ENCODE measurements around the gene TEFM. TPM values are rescaled to one million over a fixed set of nuclear protein-coding genes. Genes with fewer than 3 reads are reported as not detected.
A peak's percentile ranks its signal among the peaks of the same experiment; 100 is the strongest.
"Not testable (repeated sequence)": the region's sequence is repeated elsewhere in the genome, so short reads cannot be mapped to it uniquely, and the experiment has no call there.

Gene TEFM
- total and polyA plus RNA-seq, 8 donors = 3.2 to 6.9 (median 5.5) TPM

- no peak overlapping the region for H3K27ac ChIP-seq
- peaks cover 0 to 6% (median 0%) of the 10 kb centered on the region in 3 donors for H3K4me1 ChIP-seq
- ATAC-seq (no peak), FAIRE-seq (no peak), DNase-seq (no peak)
- no peak overlapping the region for H3K4me3 ChIP-seq
- H3K36me3 ChIP-seq = no peaks in the 10 kb centered on the region
- TF ChIP-seq, protein P1, sequence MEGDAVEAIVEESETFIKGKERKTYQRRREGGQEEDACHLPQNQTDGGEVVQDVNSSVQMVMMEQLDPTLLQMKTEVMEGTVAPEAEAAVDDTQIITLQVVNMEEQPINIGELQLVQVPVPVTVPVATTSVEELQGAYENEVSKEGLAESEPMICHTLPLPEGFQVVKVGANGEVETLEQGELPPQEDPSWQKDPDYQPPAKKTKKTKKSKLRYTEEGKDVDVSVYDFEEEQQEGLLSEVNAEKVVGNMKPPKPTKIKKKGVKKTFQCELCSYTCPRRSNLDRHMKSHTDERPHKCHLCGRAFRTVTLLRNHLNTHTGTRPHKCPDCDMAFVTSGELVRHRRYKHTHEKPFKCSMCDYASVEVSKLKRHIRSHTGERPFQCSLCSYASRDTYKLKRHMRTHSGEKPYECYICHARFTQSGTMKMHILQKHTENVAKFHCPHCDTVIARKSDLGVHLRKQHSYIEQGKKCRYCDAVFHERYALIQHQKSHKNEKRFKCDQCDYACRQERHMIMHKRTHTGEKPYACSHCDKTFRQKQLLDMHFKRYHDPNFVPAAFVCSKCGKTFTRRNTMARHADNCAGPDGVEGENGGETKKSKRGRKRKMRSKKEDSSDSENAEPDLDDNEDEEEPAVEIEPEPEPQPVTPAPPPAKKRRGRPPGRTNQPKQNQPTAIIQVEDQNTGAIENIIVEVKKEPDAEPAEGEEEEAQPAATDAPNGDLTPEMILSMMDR (IDR thresholded peaks at IDR 0.05) = no peak
- no peaks in the 10 kb centered on the region for H3K27me3 ChIP-seq
- H3K9me3 ChIP-seq = no peaks in the 10 kb centered on the region
- intact Hi-C loops (cut with DNase I) = no loop called here
Observed at GRCh38 chr17:30913955-30914354, 7.9 kb upstream of the TEFM start.

DNA sequence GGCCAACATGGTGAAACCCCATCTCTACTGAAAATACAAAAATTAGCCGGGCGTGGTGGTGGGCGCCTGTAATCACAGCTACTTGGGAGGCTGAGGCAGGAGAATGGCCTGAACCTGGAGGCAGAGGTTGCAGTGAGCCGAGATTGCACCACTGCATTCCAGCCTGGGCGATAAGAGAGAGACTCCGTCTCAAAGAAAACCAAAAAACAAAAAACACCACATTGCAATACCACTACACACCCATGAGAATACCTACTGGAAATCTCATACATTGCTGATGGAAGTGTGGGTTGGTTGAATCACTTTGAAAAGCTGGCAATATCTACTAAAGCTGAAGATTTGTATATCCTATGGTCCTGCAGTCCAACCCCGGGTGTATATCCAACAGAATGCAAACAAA is 4.1 kb upstream of the TEFM start:
- not testable (repeated sequence) for DNase-seq
- whole genome bisulfite sequencing, 2 donors = 91 to 98% methylated on average over 7 of the region's 7 CpGs

DNA sequence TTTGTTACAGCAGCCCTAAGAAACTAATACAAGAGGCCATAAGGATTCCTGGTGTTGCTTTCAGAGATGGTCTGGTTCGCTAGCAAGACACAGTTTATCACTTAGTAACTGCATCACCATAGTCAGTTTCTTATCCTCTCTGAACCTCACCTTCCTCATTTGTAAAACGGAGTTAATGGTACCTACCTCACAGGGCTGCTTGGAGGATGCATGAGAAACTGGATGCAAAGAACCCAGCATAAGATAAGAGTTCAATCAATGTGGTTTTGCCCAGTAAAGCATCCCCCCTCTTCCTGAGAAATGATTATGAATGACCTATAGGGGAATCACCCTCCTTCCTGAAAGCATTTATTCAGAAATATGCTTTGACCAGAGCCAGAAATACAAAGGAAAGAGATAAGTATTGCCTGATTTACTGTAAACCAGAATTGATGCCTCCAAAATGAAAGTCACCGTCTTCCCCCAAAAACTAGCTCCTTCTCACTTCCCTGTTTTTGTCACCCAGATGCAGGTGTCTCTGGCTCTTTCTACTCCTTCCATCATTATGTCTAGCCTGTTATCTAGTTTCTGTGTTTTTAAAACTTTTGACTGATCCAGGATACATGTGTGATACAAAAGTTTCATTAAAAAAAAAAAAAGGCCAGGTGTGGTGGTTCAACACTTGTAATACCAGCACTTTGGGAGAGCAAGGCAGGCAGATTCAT is 2.8 kb upstream of the TEFM start:
- Histone ChIP-seq H3K9me3 (no peaks in the 10 kb centered on the region), H3K36me3 (no peaks in the 10 kb centered on the region), H3K4me1 (peaks cover 0 to 6% (median 6%) of the 10 kb centered on the region in 3 donors), H3K27ac (no peak overlapping the region), H3K4me3 (no peak overlapping the region), H3K27me3 (no peaks in the 10 kb centered on the region)
- no peak for FAIRE-seq
- WGBS, 2 donors = 85 to 90% methylated on average over 3 of the region's 3 CpGs
- intact Hi-C loops (cut with DNase I) = no loop called here
- no peak for ATAC-seq
- TF ChIP-seq, protein P1 (IDR thresholded peaks at IDR 0.05) = no peak
- no peak for DNase-seq

More for the DNA sequence above, 4.1 kb upstream of the TEFM start:
- H3K4me1 ChIP-seq; ATAC-seq; H3K4me3 ChIP-seq; H3K27ac ChIP-seq; H3K27me3 ChIP-seq; H3K9me3 ChIP-seq; H3K36me3 ChIP-seq; intact Hi-C loops (cut with DNase I); FAIRE-seq: not testable (repeated sequence)

GRCh38 chr17:30905742-30906100 is 317 bp downstream of the TEFM start:
- TF ChIP-seq, protein P1 (IDR thresholded peaks at IDR 0.05) = no peak
- no peak for DNase-seq
- WGBS, 2 donors = 0 to 1% methylated on average over 11 of the region's 11 CpGs

GRCh38 chr17:30897311-30897710 is 8.7 kb downstream of the TEFM start:
- Histone ChIP-seq H3K4me1 (no peaks in the 10 kb centered on the region), H3K36me3 (peaks cover 0 to 3% (median 0%) of the 10 kb centered on the region in 3 donors), H3K27ac (no peak overlapping the region), H3K4me3 (no peak overlapping the region), H3K9me3 (no peaks in the 10 kb centered on the region), H3K27me3 (no peaks in the 10 kb centered on the region)
- ATAC-seq = no peak
- intact Hi-C loops (cut with DNase I) = no loop called here
- TF ChIP-seq, protein P1 (IDR thresholded peaks at IDR 0.05) = no peak
- WGBS, 2 donors = 92 to 95% methylated on average over 5 of the region's 5 CpGs
- DNase-seq = no peak
- FAIRE-seq = no peak

More at GRCh38 chr17:30905742-30906100, 317 bp downstream of the TEFM start:
- peak overlapping the region; percentile 53 to 80 (median 73) for H3K4me3 ChIP-seq
- FAIRE-seq = no peak
- intact Hi-C loops (cut with DNase I) = no loop called here
- peak overlapping the region in 3 of 4 donors; percentile 82 to 92 (median 83) for H3K27ac ChIP-seq
- H3K36me3 ChIP-seq = no peaks in the 10 kb centered on the region
- H3K27me3 ChIP-seq = no peaks in the 10 kb centered on the region
- no peaks in the 10 kb centered on the region for H3K9me3 ChIP-seq
- peaks cover 0 to 6% (median 6%) of the 10 kb centered on the region in 3 donors for H3K4me1 ChIP-seq
- peak; percentile 32 to 65 (median 56) for ATAC-seq

Measured in pancreas (tissue), 10 donors.